NT2/D1 (cell line): ENCODE measurements around the gene DPP6.

Experiments
- SUZ12 ChIP-seq: IDR thresholded peaks from 2 replicates; pipeline ENCODE4 v1.6.1; 2011; ENCODE audit not compliant: insufficient read length, insufficient read depth; ENCODE audit errors: extremely low read depth
- YY1 ChIP-seq: IDR thresholded peaks from 2 replicates; pipeline ENCODE4 v1.6.1; 2011; ENCODE audit not compliant: insufficient read length, insufficient read depth
- ZNF274 ChIP-seq: IDR thresholded peaks from 2 replicates; pipeline ENCODE4 v1.6.1; 2011; ENCODE audit warnings: mild to moderate bottlenecking, low read depth, low read length

DNA sequence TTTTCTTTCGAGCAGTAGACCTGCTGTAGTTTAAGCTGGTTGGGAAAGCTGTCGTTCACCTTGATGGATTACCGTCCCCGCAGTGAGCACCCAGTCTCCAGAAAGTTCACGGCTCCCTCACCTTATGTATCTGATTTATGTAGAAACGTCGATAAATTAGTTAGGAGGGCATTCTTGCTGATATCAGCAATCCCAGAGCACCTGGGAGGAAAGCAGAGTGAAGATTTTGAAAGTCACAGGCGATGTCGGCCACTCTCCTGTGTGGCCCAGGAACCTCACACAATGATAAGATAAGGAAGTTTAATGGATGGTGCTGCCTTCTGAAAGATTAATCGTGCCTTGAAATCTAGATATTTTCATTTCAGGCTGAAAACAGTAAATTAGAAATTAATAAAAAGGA, 336.8 kb downstream of the DPP6 start:
- no peak for TF ChIP-seq YY1
- no peak for TF ChIP-seq SUZ12
- TF ChIP-seq ZNF274 = no peak
